Osteocyte (in vitro differentiated cells): ENCODE results near the gene SH2D4B. TPM values are rescaled to one million over a fixed set of nuclear protein-coding genes. Genes with fewer than 3 reads are reported as not detected.
A peak's percentile ranks its signal among the peaks of the same experiment; 100 is the strongest.

Experiments used
- DNase-seq: peaks from one replicate; pipeline ENCODE4 v3.0.0; 2021; ENCODE audit warnings: mixed read lengths; ENCODE audit not compliant: unreplicated experiment; ENCODE audit errors: extremely low spot score
- H3K27ac Mint-ChIP-seq: one replicate; pipeline ENCODE4 v1.8.0; 2021; ENCODE audit warnings: mild to moderate bottlenecking, mixed read lengths; ENCODE audit not compliant: unreplicated experiment
- H3K27me3 Mint-ChIP-seq: one replicate; pipeline ENCODE4 v1.8.0; 2021; ENCODE audit warnings: mixed read lengths; ENCODE audit not compliant: unreplicated experiment
- H3K36me3 Mint-ChIP-seq: one replicate; pipeline ENCODE4 v1.8.0; 2021; ENCODE audit warnings: mixed read lengths; ENCODE audit not compliant: unreplicated experiment
- H3K4me1 Mint-ChIP-seq: one replicate; pipeline ENCODE4 v1.8.0; 2021; ENCODE audit warnings: mixed read lengths; ENCODE audit not compliant: unreplicated experiment
- H3K4me3 Mint-ChIP-seq: one replicate; pipeline ENCODE4 v1.8.0; 2021; ENCODE audit warnings: mild to moderate bottlenecking, moderate library complexity, mixed read lengths; ENCODE audit not compliant: unreplicated experiment
- H3K9me3 Mint-ChIP-seq: one replicate; pipeline ENCODE4 v1.8.0; 2021; ENCODE audit warnings: mixed read lengths; ENCODE audit not compliant: unreplicated experiment
- total RNA-seq: library from RNA; stranded (reverse); gene quantifications from 2 replicates; pipeline ENCODE4 v1.2.1, GENCODE V29; 2021
- TF ChIP-seq, protein P1 (sequence below): fragments of 200-600 bp; sonication (generic); IDR thresholded peaks from 2 replicates; pipeline ENCODE4 v1.5.0; 2021; ENCODE audit warnings: antibody characterized with exemption, mild to moderate bottlenecking, moderate library complexity

SH2D4B gene
- total RNA-seq, 1 donor from 2014 or later: not detected

DNA sequence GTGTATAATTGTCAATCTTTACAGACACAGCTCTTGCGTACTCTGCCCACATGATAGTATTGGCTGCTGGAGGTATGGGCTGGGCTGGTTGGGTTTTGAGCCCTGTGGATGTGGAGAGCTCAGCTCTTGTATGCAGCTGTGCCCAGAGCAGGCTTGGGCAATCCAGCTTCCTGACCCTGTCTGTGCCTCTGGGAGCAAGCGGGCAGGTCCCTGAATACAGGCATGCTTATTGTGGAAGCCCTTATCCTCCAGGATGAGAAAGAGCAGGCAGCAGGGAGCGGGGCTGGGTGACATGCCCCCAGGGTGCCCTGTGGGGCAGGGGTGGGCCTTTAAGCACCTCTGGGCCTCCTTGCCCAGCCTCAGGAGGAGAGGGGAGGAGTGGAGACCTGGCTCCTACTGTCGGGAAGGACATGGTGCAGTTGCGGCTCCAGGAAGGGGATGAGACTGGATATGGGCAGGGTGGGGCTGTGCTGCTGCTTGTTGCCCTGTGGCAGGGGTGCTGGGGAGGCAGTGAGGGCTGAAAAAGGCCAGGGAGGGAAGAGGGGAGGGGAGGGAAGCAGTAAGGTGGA is 32.7 kb upstream of the SH2D4B start:
- no peak for DNase-seq
- Mint-ChIP-seq H3K27ac (peak overlapping the region; percentile 52), H3K9me3 (no peaks in the 10 kb centered on the region), H3K4me3 (no peak overlapping the region), H3K27me3 (no peaks in the 10 kb centered on the region), H3K4me1 (peaks cover 57% of the 10 kb centered on the region), H3K36me3 (no peaks in the 10 kb centered on the region)
- TF ChIP-seq, protein P1, sequence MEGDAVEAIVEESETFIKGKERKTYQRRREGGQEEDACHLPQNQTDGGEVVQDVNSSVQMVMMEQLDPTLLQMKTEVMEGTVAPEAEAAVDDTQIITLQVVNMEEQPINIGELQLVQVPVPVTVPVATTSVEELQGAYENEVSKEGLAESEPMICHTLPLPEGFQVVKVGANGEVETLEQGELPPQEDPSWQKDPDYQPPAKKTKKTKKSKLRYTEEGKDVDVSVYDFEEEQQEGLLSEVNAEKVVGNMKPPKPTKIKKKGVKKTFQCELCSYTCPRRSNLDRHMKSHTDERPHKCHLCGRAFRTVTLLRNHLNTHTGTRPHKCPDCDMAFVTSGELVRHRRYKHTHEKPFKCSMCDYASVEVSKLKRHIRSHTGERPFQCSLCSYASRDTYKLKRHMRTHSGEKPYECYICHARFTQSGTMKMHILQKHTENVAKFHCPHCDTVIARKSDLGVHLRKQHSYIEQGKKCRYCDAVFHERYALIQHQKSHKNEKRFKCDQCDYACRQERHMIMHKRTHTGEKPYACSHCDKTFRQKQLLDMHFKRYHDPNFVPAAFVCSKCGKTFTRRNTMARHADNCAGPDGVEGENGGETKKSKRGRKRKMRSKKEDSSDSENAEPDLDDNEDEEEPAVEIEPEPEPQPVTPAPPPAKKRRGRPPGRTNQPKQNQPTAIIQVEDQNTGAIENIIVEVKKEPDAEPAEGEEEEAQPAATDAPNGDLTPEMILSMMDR: no peak

DNA sequence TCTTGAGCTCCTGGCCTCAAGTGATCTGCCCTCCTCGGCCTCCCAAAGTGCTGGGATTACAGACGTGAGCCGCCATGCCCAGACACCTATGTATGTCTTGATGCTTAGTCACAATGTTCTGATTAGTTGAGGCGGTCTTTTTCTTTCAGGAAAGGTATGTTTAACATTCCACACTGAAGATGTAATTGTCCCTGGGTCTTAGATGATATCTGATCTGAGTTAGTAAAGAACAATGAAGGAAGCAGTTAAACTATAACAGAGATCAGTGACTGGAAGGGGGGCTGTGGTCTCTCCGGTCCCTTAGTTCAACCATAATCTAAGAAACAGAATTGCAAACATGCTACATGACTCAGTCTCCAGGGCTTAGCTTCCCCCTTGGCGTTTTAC is 31.5 kb upstream of the SH2D4B start:
- Mint-ChIP-seq H3K27ac (peak overlapping the region; percentile 60), H3K27me3 (no peaks in the 10 kb centered on the region), H3K9me3 (no peaks in the 10 kb centered on the region), H3K4me3 (no peak overlapping the region), H3K36me3 (peaks cover 3% of the 10 kb centered on the region), H3K4me1 (peaks cover 56% of the 10 kb centered on the region)
- DNase-seq: no peak
- TF ChIP-seq, protein P1: no peak

DNA sequence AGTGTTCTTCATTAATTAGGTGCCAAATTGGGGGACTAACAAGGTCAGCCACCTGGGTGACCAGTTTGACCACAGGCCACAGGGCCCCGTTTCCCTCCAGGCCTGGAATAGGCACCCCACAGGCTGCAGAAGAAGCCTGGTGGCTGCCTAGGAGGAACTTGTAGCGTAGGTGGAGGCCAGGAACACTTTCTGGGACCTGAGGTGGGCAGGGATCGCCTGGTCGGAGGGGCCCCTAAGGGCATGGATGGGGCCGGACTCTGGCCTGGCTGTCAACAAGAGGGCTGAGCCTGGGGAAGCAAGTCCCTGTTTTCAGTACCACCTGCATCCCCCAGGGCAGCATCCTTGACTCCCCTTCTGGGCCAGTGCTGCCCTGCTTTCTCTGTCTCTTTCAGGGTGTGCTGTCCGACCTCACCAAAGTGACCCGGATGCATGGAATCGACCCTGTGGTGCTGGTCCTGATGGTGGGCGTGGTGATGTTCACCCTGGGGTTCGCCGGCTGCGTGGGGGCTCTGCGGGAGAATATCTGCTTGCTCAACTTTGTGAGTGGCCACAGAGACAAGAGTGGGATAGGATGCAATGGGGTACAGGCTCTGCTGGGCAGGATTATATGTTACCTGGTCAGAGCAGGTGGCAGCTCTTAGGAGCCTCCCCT is 30.7 kb upstream of the SH2D4B start:
- no peak overlapping the region for H3K27ac Mint-ChIP-seq

DNA sequence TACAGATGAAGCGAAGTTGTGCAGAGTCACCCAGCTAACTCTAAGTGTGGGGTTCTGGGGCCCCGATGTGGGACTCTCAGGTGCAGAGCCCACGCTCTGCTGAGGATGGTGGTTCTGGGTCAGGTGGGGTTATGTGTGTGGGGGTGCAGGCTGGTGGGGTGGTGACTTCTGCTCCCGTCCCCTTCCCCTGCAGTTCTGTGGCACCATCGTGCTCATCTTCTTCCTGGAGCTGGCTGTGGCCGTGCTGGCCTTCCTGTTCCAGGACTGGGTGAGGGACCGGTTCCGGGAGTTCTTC is 28.6 kb upstream of the SH2D4B start:
- no peaks in the 10 kb centered on the region for H3K9me3 Mint-ChIP-seq
- H3K27me3 Mint-ChIP-seq: no peaks in the 10 kb centered on the region
- no peak for DNase-seq
- TF ChIP-seq, protein P1: no peak
- H3K36me3 Mint-ChIP-seq: peaks cover 16% of the 10 kb centered on the region
- H3K4me3 Mint-ChIP-seq: no peak overlapping the region
- no peak overlapping the region for H3K27ac Mint-ChIP-seq
- H3K4me1 Mint-ChIP-seq: peaks cover 42% of the 10 kb centered on the region

More for the DNA sequence above, 30.7 kb upstream of the SH2D4B start:
- no peaks in the 10 kb centered on the region for H3K9me3 Mint-ChIP-seq
- TF ChIP-seq, protein P1: no peak
- H3K36me3 Mint-ChIP-seq: peaks cover 5% of the 10 kb centered on the region
- DNase-seq: no peak
- peaks cover 48% of the 10 kb centered on the region for H3K4me1 Mint-ChIP-seq
- no peak overlapping the region for H3K4me3 Mint-ChIP-seq
- no peaks in the 10 kb centered on the region for H3K27me3 Mint-ChIP-seq

DNA sequence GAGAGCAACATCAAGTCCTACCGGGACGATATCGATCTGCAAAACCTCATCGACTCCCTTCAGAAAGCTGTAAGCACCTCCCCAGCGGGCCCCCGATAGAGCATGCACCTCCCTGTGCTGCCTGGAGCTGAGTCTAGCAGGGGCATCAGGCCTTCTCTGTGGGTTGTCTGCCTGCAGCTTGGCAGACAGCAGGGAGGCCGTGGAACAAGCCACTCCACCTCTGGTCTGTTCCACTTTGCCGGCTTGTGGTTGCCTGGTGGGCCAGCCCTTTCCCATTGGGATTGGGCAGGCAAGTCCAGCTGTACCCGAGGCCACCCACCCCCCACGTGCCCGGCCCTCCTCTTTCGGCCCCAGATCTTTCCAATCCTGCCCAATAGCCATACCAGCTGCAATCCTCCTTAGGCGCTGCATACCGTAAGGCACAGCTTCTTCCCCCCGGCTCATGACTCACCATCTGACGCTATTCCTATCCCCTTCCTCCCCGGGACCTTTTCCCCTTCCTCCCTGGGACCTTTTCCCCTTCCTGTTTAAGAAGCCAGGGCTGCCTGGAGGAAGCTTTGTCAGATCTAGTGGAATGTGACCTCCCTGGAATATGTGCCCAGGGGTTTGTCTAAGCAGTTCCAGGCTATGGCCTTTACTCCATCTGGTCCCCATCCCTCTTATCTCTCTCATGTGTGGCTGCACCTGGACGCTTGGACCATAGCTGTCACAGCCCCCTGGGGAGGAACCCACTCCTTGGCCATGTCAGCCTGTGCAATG is 28.1 kb upstream of the SH2D4B start:
- H3K4me1 Mint-ChIP-seq: peaks cover 42% of the 10 kb centered on the region
- no peaks in the 10 kb centered on the region for H3K9me3 Mint-ChIP-seq
- TF ChIP-seq, protein P1: no peak
- H3K36me3 Mint-ChIP-seq: peaks cover 22% of the 10 kb centered on the region
- no peak overlapping the region for H3K4me3 Mint-ChIP-seq
- H3K27me3 Mint-ChIP-seq: no peaks in the 10 kb centered on the region
- DNase-seq: no peak
- peak overlapping the region; percentile 79 for H3K27ac Mint-ChIP-seq
